ENCODE measurements around the gene TOB1.

The TOB1 gene

DNA sequence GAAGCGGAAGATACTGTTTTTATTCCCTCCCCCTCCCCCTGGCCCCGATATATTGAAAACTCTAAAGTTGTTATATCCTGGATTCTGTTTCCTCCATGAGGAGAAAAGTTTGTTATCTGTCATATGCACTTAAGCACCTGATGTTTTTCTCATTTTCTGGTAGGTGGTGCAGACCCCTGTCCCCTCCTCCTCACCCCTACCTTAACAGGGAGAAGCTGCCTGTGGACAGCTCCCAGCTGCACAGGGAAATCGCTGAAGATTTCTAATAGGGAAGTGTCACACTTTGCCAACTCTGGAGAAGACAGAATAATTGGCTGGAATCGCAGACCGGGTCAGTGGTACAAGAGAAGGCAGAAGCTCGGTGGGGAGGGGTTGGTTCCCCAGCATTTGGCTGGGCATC lies 45.3 kb upstream of the TOB1 start:
- TF ChIP-seq, protein P1, sequence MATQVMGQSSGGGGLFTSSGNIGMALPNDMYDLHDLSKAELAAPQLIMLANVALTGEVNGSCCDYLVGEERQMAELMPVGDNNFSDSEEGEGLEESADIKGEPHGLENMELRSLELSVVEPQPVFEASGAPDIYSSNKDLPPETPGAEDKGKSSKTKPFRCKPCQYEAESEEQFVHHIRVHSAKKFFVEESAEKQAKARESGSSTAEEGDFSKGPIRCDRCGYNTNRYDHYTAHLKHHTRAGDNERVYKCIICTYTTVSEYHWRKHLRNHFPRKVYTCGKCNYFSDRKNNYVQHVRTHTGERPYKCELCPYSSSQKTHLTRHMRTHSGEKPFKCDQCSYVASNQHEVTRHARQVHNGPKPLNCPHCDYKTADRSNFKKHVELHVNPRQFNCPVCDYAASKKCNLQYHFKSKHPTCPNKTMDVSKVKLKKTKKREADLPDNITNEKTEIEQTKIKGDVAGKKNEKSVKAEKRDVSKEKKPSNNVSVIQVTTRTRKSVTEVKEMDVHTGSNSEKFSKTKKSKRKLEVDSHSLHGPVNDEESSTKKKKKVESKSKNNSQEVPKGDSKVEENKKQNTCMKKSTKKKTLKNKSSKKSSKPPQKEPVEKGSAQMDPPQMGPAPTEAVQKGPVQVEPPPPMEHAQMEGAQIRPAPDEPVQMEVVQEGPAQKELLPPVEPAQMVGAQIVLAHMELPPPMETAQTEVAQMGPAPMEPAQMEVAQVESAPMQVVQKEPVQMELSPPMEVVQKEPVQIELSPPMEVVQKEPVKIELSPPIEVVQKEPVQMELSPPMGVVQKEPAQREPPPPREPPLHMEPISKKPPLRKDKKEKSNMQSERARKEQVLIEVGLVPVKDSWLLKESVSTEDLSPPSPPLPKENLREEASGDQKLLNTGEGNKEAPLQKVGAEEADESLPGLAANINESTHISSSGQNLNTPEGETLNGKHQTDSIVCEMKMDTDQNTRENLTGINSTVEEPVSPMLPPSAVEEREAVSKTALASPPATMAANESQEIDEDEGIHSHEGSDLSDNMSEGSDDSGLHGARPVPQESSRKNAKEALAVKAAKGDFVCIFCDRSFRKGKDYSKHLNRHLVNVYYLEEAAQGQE (IDR thresholded peaks at IDR 0.05; ENCODE audit: insufficient read depth in 1 of 2, low read depth in 2 of 2, low read length in 2 of 2), result peak in 1 of 2 experiments; percentile 30; a peak in 1 of 4 replicates
- no peak for TF ChIP-seq SIN3A (IDR thresholded peaks at IDR 0.05; ENCODE audit: borderline replicate concordance, insufficient read depth, low read length)

DNA sequence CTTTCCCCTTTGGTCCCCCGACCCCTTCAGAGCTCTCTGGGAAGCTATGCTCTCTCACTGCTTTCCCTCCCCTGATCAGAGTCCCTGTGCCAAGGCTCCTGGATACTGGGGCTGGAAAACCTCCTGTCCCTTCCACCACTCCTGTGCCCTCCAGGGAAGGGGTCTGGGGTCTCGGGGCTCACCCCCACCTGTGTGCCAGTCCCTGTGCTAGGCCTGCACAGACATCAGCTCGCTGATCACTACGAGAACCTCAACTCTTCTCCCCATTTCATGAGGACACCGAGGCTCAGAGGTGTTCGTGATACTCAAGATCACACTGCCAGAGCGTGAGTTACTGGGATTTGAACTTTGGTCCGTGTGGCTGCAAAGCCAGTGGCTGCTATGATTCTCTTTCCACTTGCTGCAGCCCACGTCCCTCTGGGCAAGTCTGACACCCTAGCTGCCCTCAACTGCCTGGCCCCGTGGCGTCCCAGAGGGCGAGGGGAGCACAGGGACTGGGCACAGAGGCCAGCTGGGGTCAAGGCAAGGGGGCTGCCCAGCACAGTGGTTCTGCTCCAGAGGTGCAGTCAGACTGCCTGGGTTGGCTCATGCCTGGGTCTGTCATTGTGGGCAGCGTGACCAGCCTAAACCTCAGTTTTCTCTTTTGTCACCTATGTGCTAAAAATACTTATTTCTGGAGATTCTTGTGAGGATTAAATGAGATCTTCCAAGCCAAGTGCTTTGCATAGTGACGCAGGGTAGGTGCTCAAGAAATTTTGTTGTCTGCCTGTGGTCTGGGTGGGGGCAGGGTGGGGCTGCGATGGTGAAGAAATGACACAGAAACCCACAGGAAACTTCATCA lies 43.8 kb upstream of the TOB1 start:
- TF ChIP-seq POLR2AphosphoS5 (IDR thresholded peaks at IDR 0.05; ENCODE audit: low read depth, low read length) (no peak), TAF1 (IDR thresholded peaks at IDR 0.05; ENCODE audit: borderline replicate concordance, insufficient read depth, low read length) (no peak), FOXP2 (optimal IDR thresholded peaks at IDR 0.05; ENCODE audit: borderline replicate concordance, extremely low read depth, extremely low read length, insufficient read depth) (no peak), SIN3A (IDR thresholded peaks at IDR 0.05; ENCODE audit: borderline replicate concordance, insufficient read depth, low read length) (no peak)
- TF ChIP-seq, protein P1 (IDR thresholded peaks at IDR 0.05; ENCODE audit: insufficient read depth in 1 of 2, low read depth in 2 of 2, low read length in 2 of 2), result no peak

DNA sequence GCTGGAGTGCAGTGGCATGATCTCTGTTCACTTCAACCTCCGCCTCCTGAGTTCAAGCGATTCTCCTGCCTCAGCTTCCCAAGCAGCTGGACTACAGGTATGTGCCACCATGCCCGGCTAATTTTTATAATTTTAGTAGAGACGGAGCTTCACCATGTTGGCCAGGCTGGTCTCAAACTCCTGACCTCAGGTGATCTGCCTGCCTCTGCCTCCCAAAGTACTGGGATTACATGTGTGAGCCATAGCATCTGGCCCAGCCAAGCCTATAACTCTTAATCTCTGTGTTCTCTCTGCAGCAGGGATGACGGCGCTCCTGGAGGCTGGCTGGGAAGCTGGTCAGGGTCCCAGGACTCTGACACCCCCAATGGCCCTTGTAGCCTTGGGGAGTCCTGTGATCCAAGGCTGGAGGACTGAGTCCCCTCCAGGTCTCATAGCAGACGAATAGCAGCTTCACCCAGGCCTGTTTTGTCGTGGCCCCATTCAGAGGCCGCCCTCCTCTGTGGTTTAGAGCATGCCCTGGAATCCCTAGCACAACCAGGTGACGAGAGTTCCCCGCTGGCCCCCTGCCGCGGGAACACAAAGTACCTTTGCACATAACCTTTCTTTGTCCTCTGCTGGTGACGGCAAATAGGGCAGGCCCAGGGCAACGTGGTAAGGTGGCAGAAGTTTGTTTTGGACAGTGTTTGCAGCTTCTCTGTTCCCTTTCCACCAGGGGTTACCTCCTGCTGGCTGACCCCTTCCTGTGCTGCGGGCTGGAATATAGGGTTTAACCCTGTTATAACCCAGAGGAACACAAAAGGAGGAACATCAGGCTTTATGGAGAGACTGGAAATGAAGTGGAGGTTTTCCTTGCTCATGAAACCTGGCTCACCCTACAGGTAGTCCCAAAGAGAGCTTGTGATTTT lies 43.0 kb upstream of the TOB1 start:
- TF ChIP-seq POLR2AphosphoS5 (IDR thresholded peaks at IDR 0.05; ENCODE audit: low read depth, low read length), result no peak

DNA sequence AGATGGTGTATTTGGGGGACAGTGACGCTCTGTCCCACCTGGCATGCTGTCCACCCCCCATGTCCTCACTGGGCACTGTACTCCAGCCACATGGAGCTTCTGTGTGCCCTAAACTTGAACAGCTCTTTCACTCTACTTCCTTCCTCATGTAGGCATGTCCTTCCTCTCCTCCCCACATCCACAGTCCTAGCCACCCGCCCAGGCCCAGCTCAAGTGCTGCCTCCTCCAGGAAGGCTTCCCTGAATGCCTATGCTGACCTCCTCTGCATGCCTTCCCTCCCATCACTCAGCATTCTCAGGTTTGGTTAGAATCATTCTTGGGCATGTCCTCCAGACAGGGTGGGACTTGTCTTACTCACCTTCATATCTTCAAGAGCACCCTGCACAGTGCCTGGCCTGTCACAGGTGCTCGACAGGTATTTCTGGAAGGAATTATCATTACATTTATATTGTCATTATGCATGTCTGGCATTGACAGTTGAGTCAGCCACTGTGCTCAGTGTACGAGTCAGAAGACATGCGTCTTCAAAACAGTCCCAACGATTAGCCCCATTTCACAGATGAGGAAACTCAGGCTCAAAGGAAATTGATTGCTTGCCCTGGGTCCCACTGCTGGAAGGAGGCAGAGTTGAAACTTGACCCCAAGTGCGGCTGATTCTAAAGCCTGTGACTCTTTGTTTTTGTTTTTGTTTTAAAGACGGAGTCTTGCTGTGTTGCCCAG lies 42.1 kb upstream of the TOB1 start:
- TF ChIP-seq SIN3A (IDR thresholded peaks at IDR 0.05; ENCODE audit: borderline replicate concordance, insufficient read depth, low read length), result no peak
- no peak for TF ChIP-seq POLR2AphosphoS5 (IDR thresholded peaks at IDR 0.05; ENCODE audit: low read depth, low read length)
- TF ChIP-seq FOXP2 (optimal IDR thresholded peaks at IDR 0.05; ENCODE audit: borderline replicate concordance, extremely low read depth, extremely low read length, insufficient read depth), result no peak
- TF ChIP-seq, protein P1 (IDR thresholded peaks at IDR 0.05; ENCODE audit: insufficient read depth in 1 of 2, low read depth in 2 of 2, low read length in 2 of 2), result no peak
- no peak for TF ChIP-seq TAF1 (IDR thresholded peaks at IDR 0.05; ENCODE audit: borderline replicate concordance, insufficient read depth, low read length)

DNA sequence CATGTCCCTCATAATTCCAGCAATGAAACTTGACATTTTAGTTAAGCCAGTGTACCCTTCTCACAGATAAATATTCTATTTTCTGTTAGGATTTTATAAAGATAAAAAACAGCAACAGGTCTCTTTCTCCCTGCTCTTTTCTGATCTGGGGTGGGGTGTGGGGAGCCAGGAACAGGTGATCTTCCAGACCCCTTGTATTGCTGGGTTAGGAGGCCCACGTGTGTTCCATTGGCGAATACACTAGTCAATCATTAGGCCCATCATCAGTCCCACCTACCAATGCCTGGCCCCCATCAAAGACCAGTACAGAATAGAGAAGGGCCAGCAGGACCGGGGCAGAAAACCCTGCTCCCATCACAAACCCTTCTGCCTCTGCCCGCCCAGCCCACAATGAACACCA lies 40.3 kb upstream of the TOB1 start:
- TF ChIP-seq, protein P1 (IDR thresholded peaks at IDR 0.05; ENCODE audit: insufficient read depth in 1 of 2, low read depth in 2 of 2, low read length in 2 of 2), result no peak
- no peak for TF ChIP-seq POLR2AphosphoS5 (IDR thresholded peaks at IDR 0.05; ENCODE audit: low read depth, low read length)
- TF ChIP-seq TAF1 (IDR thresholded peaks at IDR 0.05; ENCODE audit: borderline replicate concordance, insufficient read depth, low read length), result no peak
- no peak for TF ChIP-seq FOXP2 (optimal IDR thresholded peaks at IDR 0.05; ENCODE audit: borderline replicate concordance, extremely low read depth, extremely low read length, insufficient read depth)
- TF ChIP-seq SIN3A (IDR thresholded peaks at IDR 0.05; ENCODE audit: borderline replicate concordance, insufficient read depth, low read length), result no peak
